ENCODE data around the gene CRYBG2. TPM values are rescaled to one million over a fixed set of nuclear protein-coding genes. Genes with fewer than 3 reads are reported as not detected.

CRYBG2 gene
- total RNA-seq, 1 experiment from 2014 or later, result 21.1 TPM

- TF ChIP-seq, protein P1, sequence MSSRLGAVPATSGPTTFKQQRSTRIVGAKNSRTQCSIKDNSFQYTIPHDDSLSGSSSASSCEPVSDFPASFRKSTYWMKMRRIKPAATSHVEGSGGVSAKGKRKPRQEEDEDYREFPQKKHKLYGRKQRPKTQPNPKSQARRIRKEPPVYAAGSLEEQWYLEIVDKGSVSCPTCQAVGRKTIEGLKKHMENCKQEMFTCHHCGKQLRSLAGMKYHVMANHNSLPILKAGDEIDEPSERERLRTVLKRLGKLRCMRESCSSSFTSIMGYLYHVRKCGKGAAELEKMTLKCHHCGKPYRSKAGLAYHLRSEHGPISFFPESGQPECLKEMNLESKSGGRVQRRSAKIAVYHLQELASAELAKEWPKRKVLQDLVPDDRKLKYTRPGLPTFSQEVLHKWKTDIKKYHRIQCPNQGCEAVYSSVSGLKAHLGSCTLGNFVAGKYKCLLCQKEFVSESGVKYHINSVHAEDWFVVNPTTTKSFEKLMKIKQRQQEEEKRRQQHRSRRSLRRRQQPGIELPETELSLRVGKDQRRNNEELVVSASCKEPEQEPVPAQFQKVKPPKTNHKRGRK (CRISPR knock-in tag; IDR thresholded peaks at IDR 0.05; ENCODE audit: borderline replicate concordance), result no peak
- TF ChIP-seq, protein P2, sequence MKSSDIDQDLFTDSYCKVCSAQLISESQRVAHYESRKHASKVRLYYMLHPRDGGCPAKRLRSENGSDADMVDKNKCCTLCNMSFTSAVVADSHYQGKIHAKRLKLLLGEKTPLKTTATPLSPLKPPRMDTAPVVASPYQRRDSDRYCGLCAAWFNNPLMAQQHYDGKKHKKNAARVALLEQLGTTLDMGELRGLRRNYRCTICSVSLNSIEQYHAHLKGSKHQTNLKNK (CRISPR knock-in tag; IDR thresholded peaks at IDR 0.05), result no peak
- TF ChIP-seq ZNF263 (CRISPR knock-in tag; IDR thresholded peaks at IDR 0.05; ENCODE audit: low read depth), result no peak
- TF ChIP-seq FOXJ3 (CRISPR knock-in tag; IDR thresholded peaks at IDR 0.05; ENCODE audit: borderline replicate concordance), result no peak
- no peak for TF ChIP-seq AR (CRISPR knock-in tag; IDR thresholded peaks at IDR 0.05)
- TF ChIP-seq EMX1 (CRISPR knock-in tag; IDR thresholded peaks at IDR 0.05), result no peak
- no peak for TF ChIP-seq ERG (CRISPR knock-in tag; IDR thresholded peaks at IDR 0.05)
- no peak for TF ChIP-seq JUN (CRISPR knock-in tag; IDR thresholded peaks at IDR 0.05)
Observed at GRCh38 chr1:26297791-26298124, 56.2 kb downstream of the CRYBG2 start (continued).

GRCh38 chr1:26297057-26297790 is 56.7 kb downstream of the CRYBG2 start:
- POLR2A ChIA-PET, result no interaction called here
- H3K4me3 Mint-ChIP-seq, result no peak overlapping the region
- CTCF ChIA-PET, result interaction anchor here (0.9 to 2.2 kb wide), 2 partner anchors 11 to 25 kb away, joined by 3 to 10 read pairs; no protein-coding TSS in a partner anchor
- no peak for DNase-seq (ENCODE audit: low spot score)
- no peaks in the 10 kb centered on the region for H3K27me3 Mint-ChIP-seq (ENCODE audit: low read depth)
- peaks cover 3% of the 10 kb centered on the region for H3K4me1 Mint-ChIP-seq
- H3K36me3 Mint-ChIP-seq, result no peaks in the 10 kb centered on the region
- no peak for ATAC-seq
- H3K9me3 Mint-ChIP-seq, result no peaks in the 10 kb centered on the region
- H3K27ac Mint-ChIP-seq, result no peak overlapping the region
- TF ChIP-seq ATF2 (CRISPR knock-in tag; IDR thresholded peaks at IDR 0.05; ENCODE audit: borderline replicate concordance, low read depth), result no peak
- no peak for TF ChIP-seq GRHL2 (CRISPR knock-in tag; IDR thresholded peaks at IDR 0.05; ENCODE audit: insufficient replicate concordance, severe bottlenecking)
- no peak for TF ChIP-seq OVOL2 (CRISPR knock-in tag; IDR thresholded peaks at IDR 0.05; ENCODE audit: borderline replicate concordance)
- TF ChIP-seq RORB (CRISPR knock-in tag; IDR thresholded peaks at IDR 0.05), result no peak
- no peak for TF ChIP-seq ATF6 (CRISPR knock-in tag; IDR thresholded peaks at IDR 0.05)
- TF ChIP-seq, protein P1 (CRISPR knock-in tag; IDR thresholded peaks at IDR 0.05; ENCODE audit: borderline replicate concordance), result no peak
- TF ChIP-seq NR1H2 (CRISPR knock-in tag; IDR thresholded peaks at IDR 0.05), result no peak
- no peak for TF ChIP-seq SMAD4 (CRISPR knock-in tag; IDR thresholded peaks at IDR 0.05)
- TF ChIP-seq, protein P3, sequence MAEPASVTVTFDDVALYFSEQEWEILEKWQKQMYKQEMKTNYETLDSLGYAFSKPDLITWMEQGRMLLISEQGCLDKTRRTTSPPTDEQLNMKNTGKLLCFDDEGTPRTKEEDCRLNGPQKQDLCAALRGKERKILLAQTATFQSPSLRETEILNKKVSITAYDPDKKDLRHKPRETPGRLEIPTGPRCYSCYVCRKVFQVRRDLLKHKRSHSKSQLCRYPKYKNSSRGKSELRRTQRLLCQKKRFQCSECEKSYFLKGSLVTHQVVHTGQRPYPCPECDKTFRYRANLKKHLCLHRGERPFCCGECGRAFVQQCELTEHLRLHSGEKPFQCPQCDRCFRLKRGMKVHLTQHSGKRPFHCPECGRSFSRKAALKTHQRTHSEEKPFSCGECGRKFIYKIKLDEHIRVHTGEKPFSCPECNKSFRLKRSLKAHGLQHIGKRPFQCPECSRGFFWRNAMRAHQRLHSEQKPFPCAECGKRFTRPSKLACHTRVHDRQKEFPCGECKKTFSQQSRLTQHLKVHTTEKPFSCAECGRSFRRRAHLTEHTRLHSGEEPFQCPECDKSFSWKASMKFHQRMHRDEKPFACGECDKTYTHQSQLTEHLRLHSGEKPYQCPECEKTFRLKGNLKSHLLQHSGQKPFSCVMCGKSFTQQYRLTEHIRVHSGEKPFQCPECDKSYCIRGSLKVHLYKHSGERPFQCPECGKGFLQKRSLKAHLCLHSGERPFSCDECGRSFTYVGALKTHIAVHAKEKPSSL (CRISPR knock-in tag; conservative IDR thresholded peaks at IDR 0.05), result no peak
- no peak for TF ChIP-seq TEAD4 (CRISPR knock-in tag; IDR thresholded peaks at IDR 0.05)
- TF ChIP-seq, protein P4, sequence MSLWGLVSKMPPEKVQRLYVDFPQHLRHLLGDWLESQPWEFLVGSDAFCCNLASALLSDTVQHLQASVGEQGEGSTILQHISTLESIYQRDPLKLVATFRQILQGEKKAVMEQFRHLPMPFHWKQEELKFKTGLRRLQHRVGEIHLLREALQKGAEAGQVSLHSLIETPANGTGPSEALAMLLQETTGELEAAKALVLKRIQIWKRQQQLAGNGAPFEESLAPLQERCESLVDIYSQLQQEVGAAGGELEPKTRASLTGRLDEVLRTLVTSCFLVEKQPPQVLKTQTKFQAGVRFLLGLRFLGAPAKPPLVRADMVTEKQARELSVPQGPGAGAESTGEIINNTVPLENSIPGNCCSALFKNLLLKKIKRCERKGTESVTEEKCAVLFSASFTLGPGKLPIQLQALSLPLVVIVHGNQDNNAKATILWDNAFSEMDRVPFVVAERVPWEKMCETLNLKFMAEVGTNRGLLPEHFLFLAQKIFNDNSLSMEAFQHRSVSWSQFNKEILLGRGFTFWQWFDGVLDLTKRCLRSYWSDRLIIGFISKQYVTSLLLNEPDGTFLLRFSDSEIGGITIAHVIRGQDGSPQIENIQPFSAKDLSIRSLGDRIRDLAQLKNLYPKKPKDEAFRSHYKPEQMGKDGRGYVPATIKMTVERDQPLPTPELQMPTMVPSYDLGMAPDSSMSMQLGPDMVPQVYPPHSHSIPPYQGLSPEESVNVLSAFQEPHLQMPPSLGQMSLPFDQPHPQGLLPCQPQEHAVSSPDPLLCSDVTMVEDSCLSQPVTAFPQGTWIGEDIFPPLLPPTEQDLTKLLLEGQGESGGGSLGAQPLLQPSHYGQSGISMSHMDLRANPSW (CRISPR knock-in tag; conservative IDR thresholded peaks at IDR 0.05; ENCODE audit: low read depth), result no peak

Measured in WTC11 (cell line).